K562 (cell line): ENCODE results near the gene ALOX5. TPM values are rescaled to one million over a fixed set of nuclear protein-coding genes. Genes with fewer than 3 reads are reported as not detected.

Experiments
- ATAC-seq: fragments of 200-7000 bp; cut with Tn5 transposase; 3 replicates; pipeline ENCODE4 v1.9.1; 2020; ENCODE audit warnings: moderate library complexity
- BruUV-seq: library from RNA; stranded (reverse); fragments of 400-500 nt; replicated peaks from 2 replicates; lab custom pipeline; 2021; lab: Mats Ljungman, UMichigan
- CTCF ChIA-PET: fragments of 300-600 bp; formaldehyde crosslinking; extraction: SDS; loops from one replicate; lab custom pipeline; 2021; ENCODE audit warnings: low intra/inter-chr PET ratio; lab: Yijun Ruan, JAX
- POLR2A ChIA-PET: fragments of 300-600, 350-650 bp; sonication (Branson Sonifier 250); formaldehyde crosslinking; extraction: SDS; loops from one replicate; lab custom pipeline; 2021; ENCODE audit warnings: antibody characterized with exemption, inconsistent platforms; lab: Yijun Ruan, JAX
- DNase-seq, 4 experiments: peaks; one replicate each; pipeline versions ENCODE4 v3.0.0 to v3.0.0-alpha.2; 2011 to 2018; ENCODE audit warnings: low spot score in 3 of 4, mixed read lengths in 3 of 4; ENCODE audit errors: extremely low read depth in 1 of 4
- FAIRE-seq: peaks from 2 replicates; lab custom pipeline; 2011; peaks lifted over from hg19 to GRCh38; lab: Jason Lieb, UNC
- H2AFZ ChIP-seq: 2 replicates; pipeline ENCODE4 v1.6.0; 2011; ENCODE audit warnings: low read depth, low read length, control low read depth, inconsistent platforms
- H3K27ac ChIP-seq: fragments of 200-600 bp; 3 replicates; pipeline ENCODE4 v1.8.0; 2011; ENCODE audit warnings: low read depth, mild to moderate bottlenecking, control low read depth, inconsistent platforms, low read length, moderate library complexity, mixed read lengths; ENCODE audit errors: extremely low read depth
- H3K27me3 ChIP-seq, 2 experiments: fragments of 300-600 bp in 1 of 2; 2 replicates in 1 of 2; 3 replicates in 1 of 2; pipeline versions ENCODE4 v1.6.0 to v1.8.0; 2011; ENCODE audit warnings: inconsistent platforms in 2 of 2, low read length in 2 of 2, mild to moderate bottlenecking in 1 of 2, mixed read lengths in 1 of 2, moderate library complexity in 1 of 2; ENCODE audit not compliant: control insufficient read depth in 2 of 2, insufficient read depth in 2 of 2
- H3K36me3 ChIP-seq: fragments of 300-600 bp; 3 replicates; pipeline ENCODE4 v1.8.0; 2011; ENCODE audit warnings: mild to moderate bottlenecking, low read length, inconsistent platforms; ENCODE audit not compliant: control insufficient read depth, insufficient read depth
- H3K4me1 ChIP-seq, 2 experiments: fragments of 200-600 bp in 1 of 2; replicated peaks in 1 of 2; 2 replicates in 1 of 2; 3 replicates in 1 of 2; pipeline versions ENCODE4 v1.5.1 to v1.8.0; 2011; ENCODE audit warnings: inconsistent platforms in 2 of 2, low read length in 2 of 2, mild to moderate bottlenecking in 1 of 2, mixed read lengths in 1 of 2, moderate library complexity in 1 of 2; ENCODE audit not compliant: control insufficient read depth in 2 of 2, insufficient read depth in 2 of 2
- H3K4me2 ChIP-seq: 2 replicates; pipeline ENCODE4 v1.6.1; 2011; ENCODE audit warnings: low read length, control low read depth, inconsistent platforms, mixed read lengths; ENCODE audit not compliant: insufficient read depth
- H3K4me3 ChIP-seq: fragments of 200-600 bp; sonication (generic), shearing (Covaris generic); 2 replicates; pipeline ENCODE4 v1.5.1; 2016; ENCODE audit warnings: control low read depth, inconsistent platforms
- H3K79me2 ChIP-seq: fragments of 200-600 bp; 3 replicates; pipeline ENCODE4 v1.8.0; 2011; ENCODE audit warnings: low read length, inconsistent platforms; ENCODE audit not compliant: control insufficient read depth, insufficient read depth
- H3K9ac ChIP-seq, 2 experiments: 2 replicates each; pipeline versions ENCODE4 v1.6.0 to v1.6.1; 2011; ENCODE audit warnings: low read depth in 2 of 2, low read length in 2 of 2, control low read depth in 1 of 2, inconsistent platforms in 1 of 2, mild to moderate bottlenecking in 1 of 2, mixed read lengths in 1 of 2; ENCODE audit not compliant: insufficient read depth in 1 of 2
- H3K9me1 ChIP-seq: one replicate; pipeline ENCODE4 v1.6.0; 2011; ENCODE audit warnings: inconsistent platforms, mild to moderate bottlenecking, low read length, moderate library complexity; ENCODE audit not compliant: control insufficient read depth, insufficient read depth
- H3K9me3 ChIP-seq: replicated peaks from 2 replicates; pipeline ENCODE4 v1.5.1; 2011; ENCODE audit warnings: low read depth, low read length, inconsistent platforms; ENCODE audit not compliant: control insufficient read depth, insufficient read depth
- H4K20me1 ChIP-seq: replicated peaks from 2 replicates; pipeline ENCODE4 v1.6.1; 2011; ENCODE audit warnings: low read length, inconsistent platforms, mixed read lengths; ENCODE audit not compliant: control insufficient read depth, insufficient read depth
- CCAR2 ChIP-seq: fragments of 200-400 bp; formaldehyde crosslinking; IDR thresholded peaks from 2 replicates; pipeline ENCODE4 v1.6.1; 2017; ENCODE audit warnings: mild to moderate bottlenecking, low read depth, low read length
- ELK1 ChIP-seq: sonication (generic); formaldehyde crosslinking; IDR thresholded peaks from 2 replicates; pipeline ENCODE4 v1.8.1; 2022; ENCODE audit warnings: missing genetic modification reagents
- HDAC6 ChIP-seq: IDR thresholded peaks from 2 replicates; pipeline ENCODE4 v1.6.1; 2012; ENCODE audit warnings: low read depth, mild to moderate bottlenecking, control low read depth, inconsistent platforms, low read length, moderate library complexity
- HLTF ChIP-seq: fragments of 450-650 bp; IDR thresholded peaks from 2 replicates; pipeline ENCODE4 v1.6.1; 2016
- IRF9 ChIP-seq: fragments of 450-650 bp; IDR thresholded peaks from 2 replicates; pipeline ENCODE4 v1.6.1; 2016; ENCODE audit warnings: missing biosample characterization, missing genetic modification characterization
- KDM2B ChIP-seq: fragments of 250-450 bp; sonication (Bioruptor Pico); IDR thresholded peaks from 2 replicates; pipeline ENCODE4 v1.8.0; 2021; ENCODE audit warnings: mild to moderate bottlenecking, moderate library complexity
- POU5F1 ChIP-seq: fragments of 150-350 bp; IDR thresholded peaks from 2 replicates; pipeline ENCODE4 v1.6.1; 2014; ENCODE audit warnings: borderline replicate concordance, low read length, low read depth, mild to moderate bottlenecking; ENCODE audit not compliant: partially characterized antibody
- ZBTB33 ChIP-seq: sonication (generic); formaldehyde crosslinking; IDR thresholded peaks from 2 replicates; pipeline ENCODE4 v1.8.1; 2023; ENCODE audit warnings: mild to moderate bottlenecking, missing genetic modification reagents
- ZFX ChIP-seq: sonication (generic); formaldehyde crosslinking; IDR thresholded peaks from 2 replicates; pipeline ENCODE4 v1.8.0; 2022; ENCODE audit warnings: mild to moderate bottlenecking, missing genetic modification reagents, moderate library complexity
- ZKSCAN8 ChIP-seq: fragments of 200-800 bp; sonication (Bioruptor generic); IDR thresholded peaks from 2 replicates; pipeline ENCODE4 v1.6.1; 2016; ENCODE audit warnings: missing genetic modification characterization, missing compliant biosample characterization
- ZNF175 ChIP-seq: fragments of 200-800 bp; sonication (Bioruptor generic); IDR thresholded peaks from 2 replicates; pipeline ENCODE4 v1.6.1; 2016; ENCODE audit warnings: low read depth, mild to moderate bottlenecking, missing genetic modification characterization, missing compliant biosample characterization
- ZNF274 ChIP-seq: IDR thresholded peaks from 2 replicates; pipeline ENCODE4 v1.6.1; 2011; ENCODE audit warnings: low read depth, mild to moderate bottlenecking, low read length, moderate library complexity, borderline replicate concordance
- ZNF280B ChIP-seq: fragments of 250-450 bp; sonication (Bioruptor Pico); IDR thresholded peaks from 2 replicates; pipeline ENCODE4 v1.5.1; 2021; ENCODE audit warnings: mild to moderate bottlenecking
- WGBS: fragments of 100-300 bp; shearing (Covaris generic); methylation state at CpG from one replicate; pipeline ENCODE4 v1.1.6; 2016; ENCODE audit warnings: low coverage, mixed read lengths; ENCODE audit not compliant: insufficient coverage; ENCODE audit errors: missing lambda C conversion rate; 5-methylcytosine and 5-hydroxymethylcytosine counted together
- in situ Hi-C: fragments of 300-500 bp; cut with MboI; formaldehyde crosslinking; loops from 4 replicates; pipeline ENCODE4 v1.15.0; 2018; ENCODE audit warnings: inconsistent platforms, mixed read lengths
- intact Hi-C: fragments of 100-400 bp; cut with micrococcal nuclease; formaldehyde crosslinking; loops from 2 replicates; pipeline ENCODE4 v1.14.2; 2022
- polyA plus RNA-seq, 8 experiments: library from polyadenylated mRNA; depleted of rRNA in 4 of 8; stranded (reverse) in 5 of 8; unstranded in 3 of 8; fragments of >200 nt; fragmentation: Nextera tagmentation in 2 of 8; fragmentation: Illumina TruSeq in 1 of 8; extraction: Ambion mirVana in 2 of 8; extraction: Trizol in 1 of 8; gene quantifications; 2 replicates each; pipeline versions ENCODE4 v1.2.1 to v1.2.3, GENCODE V29; 2011 to 2014; ENCODE audit warnings: inconsistent platforms in 1 of 8, missing spikeins in 1 of 8
- total RNA-seq, 7 experiments: library from RNA; depleted of rRNA in 6 of 7; stranded (reverse); fragments of >200 nt in 6 of 7; fragmentation: Illumina TruSeq in 2 of 7; extraction: Trizol in 2 of 7; gene quantifications; 2 replicates each; pipeline versions ENCODE4 v1.2.1 to v1.2.3, GENCODE V29; 2011 to 2021; ENCODE audit warnings: low replicate concordance in 1 of 7

The ALOX5 gene
- total and polyA plus RNA-seq, 9 of the 15 experiments (the other 6 are each of a cell fraction or from before 2014, with no cell fraction given) = 0.10 to 2.4 (median 1.4) TPM

GRCh38 chr10:45421221-45422097, 47.4 kb downstream of the ALOX5 start:
- intact Hi-C loops (no loop called here), in situ Hi-C loops (no loop called here)
- no peak; the same call in 2 of the 3 replicates for ATAC-seq
- Histone ChIP-seq H3K36me3 (no peaks in the 10 kb centered on the region), H3K9me3 (no peaks in the 10 kb centered on the region), H3K27me3 (peaks cover 0 to 8% of the 10 kb centered on the region in 2 experiments; a peak in 1 of 5 replicates), H3K27ac (no peak overlapping the region), H3K4me1 (peaks cover 12 to 28% of the 10 kb centered on the region in 2 experiments; a peak in 4 of 5 replicates), H2AFZ (peak overlapping the region; percentile 3; the same call in 1 of the 2 replicates), H3K9me1 (no peaks in the 10 kb centered on the region), H3K4me3 (no peak overlapping the region), H3K79me2 (no peaks in the 10 kb centered on the region), H4K20me1 (no peaks in the 10 kb centered on the region), H3K4me2 (no peak overlapping the region), H3K9ac (peak overlapping the region in 1 of 2 experiments; percentile 55; a peak in 1 of 4 replicates)
- no TSS peak for BruUV-seq
- peak in 1 of 4 experiments; percentile 9 for DNase-seq
- POLR2A ChIA-PET = interaction anchor here (1.0 to 1.4 kb wide), 4 partner anchors 9 to 186 kb away, joined by 3 to 4 read pairs (median 3); no protein-coding TSS in a partner anchor
- CTCF ChIA-PET = no interaction called here
- FAIRE-seq = no peak
- WGBS = 40% methylated on average over 7 of the region's 7 CpGs
- TF ChIP-seq HDAC6 (no peak), ZKSCAN8 (CRISPR knock-in tag) (no peak), POU5F1 (no peak), ELK1 (CRISPR knock-in tag) (no peak), HLTF (no peak), ZBTB33 (CRISPR knock-in tag) (no peak), ZFX (0 out of 2 replicates have a peak, but pooled peaks have one; percentile 28), ZNF274 (no peak), CCAR2 (no peak), ZNF175 (CRISPR knock-in tag) (no peak), IRF9 (tag) (no peak), ZNF280B (CRISPR knock-in tag) (no peak), KDM2B (CRISPR knock-in tag) (no peak)
